Activated effector memory CD4-positive, alpha-beta T cell treated with Interleukin-2 at 50 U/mL for 16 hours (primary cell): ENCODE data around the gene ACTL7B.
"Not testable (repeated sequence)": the region's sequence is repeated elsewhere in the genome, so short reads cannot be mapped to it uniquely, and the experiment has no call there.

Source experiments
- DNase-seq: peaks from one replicate; pipeline ENCODE4 v3.0.0-alpha.2; 2020

ACTL7B gene

DNA sequence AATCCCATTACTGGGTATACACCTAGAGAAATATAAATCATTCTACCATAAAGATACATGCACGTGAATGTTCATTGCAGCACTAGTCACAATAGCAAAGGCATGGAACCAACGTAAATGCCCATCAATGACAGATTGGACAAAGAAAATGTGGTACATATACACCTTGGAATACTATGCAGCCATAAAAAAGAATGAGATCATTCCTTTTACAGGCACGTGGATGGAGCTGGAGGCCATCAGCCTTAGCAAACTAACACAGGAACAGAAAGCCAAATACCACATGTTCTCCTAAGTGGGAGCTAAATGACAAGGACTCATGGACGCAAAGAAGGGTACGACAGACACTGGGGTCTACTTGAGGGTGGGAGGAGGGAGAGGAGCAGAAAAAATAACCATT is 16.2 kb downstream of the ACTL7B start:
- DNase-seq = not testable (repeated sequence)

DNA sequence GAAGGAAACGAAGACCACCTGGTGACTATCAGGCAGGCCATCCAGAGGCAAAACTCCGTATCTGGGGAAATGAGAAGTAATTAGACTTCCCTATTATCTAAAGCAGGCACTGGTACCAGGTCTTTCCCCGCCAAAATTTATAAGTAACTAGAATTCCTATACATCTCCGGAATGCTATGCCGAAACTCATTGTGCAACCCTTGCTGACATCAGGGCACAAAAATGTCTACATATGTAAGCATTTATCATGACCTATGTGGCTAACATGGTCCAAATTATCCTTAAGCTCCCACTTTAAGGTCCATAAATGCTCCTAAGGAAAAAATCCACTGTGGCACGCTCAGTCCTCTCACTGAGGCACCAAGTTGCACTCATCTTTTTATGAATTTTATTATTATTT is 17.8 kb downstream of the ACTL7B start:
- DNase-seq = no peak

DNA sequence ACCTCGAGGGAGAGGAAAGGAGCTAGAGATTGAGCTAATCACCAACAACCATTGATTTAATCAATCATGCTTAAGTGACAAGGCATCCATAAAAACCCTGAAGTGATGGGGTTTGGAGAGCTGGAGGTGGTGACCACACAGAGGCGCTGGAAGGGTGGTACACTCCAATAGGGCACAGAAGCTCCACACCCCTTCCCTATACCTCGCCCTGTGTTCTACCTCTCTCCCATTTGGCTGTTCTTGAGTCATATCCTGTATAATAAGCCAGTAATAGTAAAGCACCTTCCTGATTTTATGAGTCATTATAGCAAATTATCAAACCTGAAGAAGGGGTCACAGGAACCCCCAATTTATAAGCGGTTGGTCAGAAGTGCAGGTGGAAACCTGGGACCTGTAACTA is 18.3 kb downstream of the ACTL7B start:
- no peak for DNase-seq

DNA sequence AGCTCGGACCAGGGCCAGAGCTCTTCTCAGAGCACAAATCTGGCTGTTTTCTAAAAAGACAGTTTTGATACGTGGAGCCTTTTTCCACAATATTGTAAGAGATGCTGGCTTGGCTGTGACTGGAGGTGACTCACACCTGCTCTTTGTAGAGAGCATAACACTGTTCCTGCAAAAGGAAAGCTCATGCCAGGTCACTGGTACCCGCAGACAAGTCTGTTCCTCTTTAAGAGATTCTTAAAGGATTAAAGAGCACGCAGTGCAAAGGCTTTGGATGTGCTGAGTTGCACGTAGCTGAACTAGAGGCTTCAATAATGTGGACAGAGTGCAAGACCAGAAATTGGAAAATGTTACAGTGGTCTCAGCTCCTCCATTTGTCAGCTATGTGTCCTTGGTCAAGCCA is 19.0 kb downstream of the ACTL7B start:
- DNase-seq = no peak

DNA sequence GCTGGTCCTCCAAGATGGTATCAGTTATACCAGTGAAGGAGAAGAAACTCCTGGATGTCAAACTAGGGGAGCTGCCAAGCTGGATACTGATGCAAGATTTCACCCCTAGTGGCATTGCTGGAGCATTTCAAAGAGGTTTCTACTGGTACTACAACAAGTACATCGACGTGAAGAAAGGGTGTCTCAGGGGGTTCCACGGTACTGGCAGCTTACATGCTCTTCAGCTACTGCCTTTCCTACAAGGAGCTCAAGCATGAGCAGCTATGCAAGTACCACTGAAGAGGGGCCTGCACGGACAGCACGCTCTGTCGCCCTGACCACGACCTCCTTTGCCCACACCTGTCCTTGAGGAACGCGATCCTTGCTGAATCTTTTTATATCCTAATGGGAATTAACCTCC is 19.5 kb downstream of the ACTL7B start:
- DNase-seq = no peak

DNA sequence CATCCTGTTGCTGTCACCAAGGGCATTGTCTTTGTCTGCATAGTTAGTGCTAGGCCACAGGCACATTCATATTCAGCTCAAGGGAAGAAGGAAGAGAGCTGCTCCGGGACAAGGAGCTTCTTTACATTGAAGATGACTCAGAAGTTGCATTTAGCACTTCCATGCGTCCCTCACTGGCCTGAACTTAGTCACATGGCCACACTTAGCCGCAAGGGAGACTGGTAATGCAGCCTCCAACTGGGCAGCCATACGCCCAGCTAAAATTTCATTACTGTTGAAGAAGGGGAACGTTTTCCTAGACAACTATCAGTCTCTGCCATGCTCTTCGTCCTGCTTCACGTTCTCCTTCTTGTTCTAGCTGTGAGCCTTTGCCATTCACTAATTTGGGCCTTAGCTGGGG is 20.0 kb downstream of the ACTL7B start:
- DNase-seq = no peak

DNA sequence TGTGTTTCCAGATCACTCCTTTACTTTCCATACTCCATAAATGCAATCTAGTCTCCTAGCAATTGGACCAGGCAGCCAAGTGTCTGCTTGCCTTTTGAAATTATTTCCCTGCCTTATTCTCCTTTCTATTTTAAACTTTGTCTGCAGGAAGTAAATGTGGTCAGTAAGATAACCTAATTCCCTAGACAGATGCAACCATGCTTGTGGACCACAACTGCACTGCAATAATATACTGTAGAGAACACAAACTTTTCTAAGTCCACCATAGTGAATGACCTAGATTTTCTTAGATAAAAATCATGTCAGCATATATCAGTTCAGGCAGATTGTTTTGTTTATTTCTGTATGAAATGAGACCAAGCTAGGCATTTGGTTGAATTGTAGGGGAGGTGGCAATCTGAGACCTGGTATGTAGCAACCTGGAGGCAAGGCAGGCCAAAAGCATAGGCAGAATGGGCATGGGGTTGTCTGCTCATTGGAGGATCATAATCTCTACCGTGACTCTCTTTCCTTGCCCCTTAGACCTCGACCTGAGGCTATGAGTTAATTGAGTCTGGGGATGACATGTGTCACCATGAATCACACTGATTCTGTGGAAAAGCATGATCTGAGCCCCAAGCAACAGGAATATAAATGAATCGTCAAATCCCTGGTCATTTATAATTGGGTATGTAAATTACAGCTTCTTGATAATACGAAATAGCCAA is 20.7 kb downstream of the ACTL7B start:
- DNase-seq = no peak

DNA sequence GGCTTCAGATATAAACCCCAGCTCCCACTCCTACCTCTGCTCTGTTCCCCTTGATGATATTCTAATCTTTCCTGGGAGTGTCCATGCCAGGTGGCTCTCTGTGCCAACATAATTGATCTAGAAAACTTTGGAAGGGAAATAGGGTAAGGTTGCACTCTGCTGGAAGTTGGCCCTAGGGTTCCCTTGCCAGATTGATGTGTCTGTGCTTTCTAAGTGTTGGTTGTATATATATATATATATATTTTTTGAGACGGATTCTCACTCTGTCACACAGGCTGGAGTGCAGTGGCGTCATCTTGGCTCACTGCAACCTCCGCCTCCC is 23.6 kb downstream of the ACTL7B start:
- no peak for DNase-seq

DNA sequence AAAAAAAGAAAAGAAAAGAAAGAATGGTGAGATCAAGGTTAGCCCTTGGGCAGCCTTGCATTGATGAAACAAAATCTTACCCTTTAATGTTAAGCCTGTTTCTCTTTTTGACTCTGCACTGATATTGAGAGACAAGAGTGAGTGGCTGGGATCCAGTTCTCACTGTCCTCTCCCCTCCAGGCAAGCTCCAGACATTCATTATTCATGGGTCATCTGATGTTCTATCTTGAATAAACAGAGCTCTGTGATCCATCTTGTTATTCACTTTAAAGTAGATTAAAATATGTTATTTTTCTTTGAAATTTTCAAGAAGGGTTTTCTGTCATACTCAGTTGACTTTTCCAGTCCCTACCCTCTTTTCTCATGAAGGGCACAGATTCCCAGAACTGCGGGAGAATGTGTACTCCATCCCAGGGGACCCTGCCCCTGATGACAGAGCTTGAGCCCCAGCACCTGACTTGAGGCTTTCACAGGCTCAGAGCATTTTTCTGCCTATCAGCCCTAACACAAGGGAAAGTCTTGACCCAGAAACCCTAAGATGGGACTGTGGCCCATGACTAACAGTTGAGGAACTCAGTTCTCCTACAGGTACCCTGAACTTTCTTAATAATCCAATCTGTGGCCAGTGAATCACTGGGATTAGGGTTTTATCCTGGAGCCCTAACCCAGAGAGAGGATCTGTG is 24.1 kb downstream of the ACTL7B start:
- DNase-seq = no peak

DNA sequence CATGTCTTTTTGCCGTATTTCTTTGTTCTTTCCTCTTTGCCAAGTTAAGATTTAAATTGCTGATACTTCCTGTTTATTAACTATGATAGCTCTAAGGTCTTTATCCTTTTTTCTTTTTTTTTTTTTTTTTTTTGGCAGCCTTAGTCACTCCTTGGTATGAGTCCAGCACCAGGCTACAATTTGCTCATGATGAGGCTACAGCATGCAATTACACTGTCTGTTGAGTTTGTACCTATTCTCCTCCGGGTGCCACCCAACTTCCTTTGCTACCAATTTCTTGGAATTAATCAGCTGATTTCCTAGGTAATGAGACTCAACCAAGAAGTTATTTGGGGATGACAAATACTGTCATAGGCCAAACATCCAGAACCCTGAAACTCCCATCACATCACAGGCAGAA is 25.5 kb downstream of the ACTL7B start:
- DNase-seq = no peak

DNA sequence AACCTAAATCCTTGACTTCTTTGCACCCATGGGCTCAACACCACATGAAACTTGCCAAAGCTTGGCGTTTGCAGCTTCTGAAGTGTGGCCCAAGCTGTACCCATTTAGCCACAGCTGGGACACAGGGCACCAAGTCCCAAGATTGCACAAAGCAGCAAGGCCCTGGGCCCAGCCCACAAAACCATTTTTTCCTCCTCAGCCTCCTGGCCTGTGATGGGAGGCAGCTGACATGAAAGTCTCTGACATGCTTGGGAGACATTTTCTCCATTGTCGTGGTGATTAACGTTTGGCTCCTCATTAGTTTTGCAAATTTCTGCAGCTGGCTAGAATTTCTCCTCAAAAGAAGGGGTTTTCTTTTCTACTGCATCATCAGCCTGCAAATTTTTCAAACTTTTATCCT is 32.0 kb downstream of the ACTL7B start:
- DNase-seq = no peak

DNA sequence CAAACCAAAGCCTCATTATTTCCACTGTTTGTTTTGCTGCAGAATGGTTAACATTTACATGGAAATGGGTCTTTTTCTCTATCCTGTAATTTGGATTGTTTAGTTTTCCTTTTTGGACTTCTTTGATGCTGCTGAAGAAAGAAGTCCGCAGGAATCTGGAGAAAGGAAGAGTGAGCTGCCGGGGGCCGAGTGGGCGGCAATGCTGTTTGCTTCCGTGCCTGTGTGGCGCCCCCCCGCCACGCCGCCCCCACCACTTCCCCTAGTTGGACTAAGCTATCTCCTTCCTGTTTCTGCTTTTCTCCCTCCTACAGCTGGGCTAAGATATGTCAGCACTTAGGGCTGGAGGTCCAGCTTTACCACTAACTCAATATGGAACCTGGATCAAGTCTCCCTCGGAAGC is 39.7 kb downstream of the ACTL7B start:
- no peak for DNase-seq

DNA sequence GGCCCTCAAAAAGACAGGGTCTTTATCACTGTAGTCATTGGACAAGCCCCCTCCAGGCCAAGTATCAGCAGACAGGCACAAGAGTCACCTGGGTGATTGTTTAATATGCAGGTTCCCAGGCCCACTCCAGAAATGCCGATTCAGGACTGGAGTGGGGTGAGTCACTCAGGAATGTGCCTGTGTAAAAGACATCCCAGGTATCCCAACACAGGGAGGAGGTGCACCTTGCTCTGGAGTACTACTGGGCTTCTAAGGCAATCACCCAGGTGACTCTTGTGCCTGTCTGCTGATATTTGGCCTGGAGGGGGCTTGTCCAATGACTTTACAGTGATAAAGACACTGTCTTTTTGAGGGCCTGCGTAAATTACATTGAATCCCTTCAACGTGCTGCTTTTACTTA is 40.6 kb downstream of the ACTL7B start:
- no peak for DNase-seq

DNA sequence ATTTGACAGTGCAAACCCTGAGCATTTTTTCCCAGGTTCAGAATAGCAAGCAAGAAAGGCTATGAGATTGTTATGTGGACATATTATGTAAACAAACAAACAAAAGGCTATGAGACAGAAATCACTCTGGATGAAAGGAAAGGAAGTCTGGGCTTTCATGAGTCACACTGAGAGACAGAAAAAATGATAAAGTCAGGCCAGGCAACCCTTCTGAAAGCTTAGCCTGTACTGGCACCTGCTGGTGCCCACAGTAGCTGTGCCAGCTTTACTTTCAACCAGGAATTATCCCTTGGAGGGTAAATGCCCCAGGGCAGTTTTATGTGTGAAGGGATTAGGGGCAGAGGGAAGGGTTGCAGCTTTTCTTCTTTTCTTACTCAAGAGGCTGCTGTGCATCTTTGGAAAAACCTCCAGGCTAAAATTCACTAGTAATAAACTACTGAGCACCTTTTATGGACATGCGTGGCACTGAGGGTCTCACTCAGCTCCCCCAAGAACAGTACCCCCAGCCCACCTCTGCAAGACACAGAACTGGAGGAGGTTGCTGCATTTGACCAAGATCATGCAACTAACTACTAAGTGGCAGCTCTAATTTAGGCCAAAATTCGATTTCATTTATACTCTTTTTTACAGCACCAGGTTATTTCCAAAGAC is 41.7 kb downstream of the ACTL7B start:
- DNase-seq = no peak

DNA sequence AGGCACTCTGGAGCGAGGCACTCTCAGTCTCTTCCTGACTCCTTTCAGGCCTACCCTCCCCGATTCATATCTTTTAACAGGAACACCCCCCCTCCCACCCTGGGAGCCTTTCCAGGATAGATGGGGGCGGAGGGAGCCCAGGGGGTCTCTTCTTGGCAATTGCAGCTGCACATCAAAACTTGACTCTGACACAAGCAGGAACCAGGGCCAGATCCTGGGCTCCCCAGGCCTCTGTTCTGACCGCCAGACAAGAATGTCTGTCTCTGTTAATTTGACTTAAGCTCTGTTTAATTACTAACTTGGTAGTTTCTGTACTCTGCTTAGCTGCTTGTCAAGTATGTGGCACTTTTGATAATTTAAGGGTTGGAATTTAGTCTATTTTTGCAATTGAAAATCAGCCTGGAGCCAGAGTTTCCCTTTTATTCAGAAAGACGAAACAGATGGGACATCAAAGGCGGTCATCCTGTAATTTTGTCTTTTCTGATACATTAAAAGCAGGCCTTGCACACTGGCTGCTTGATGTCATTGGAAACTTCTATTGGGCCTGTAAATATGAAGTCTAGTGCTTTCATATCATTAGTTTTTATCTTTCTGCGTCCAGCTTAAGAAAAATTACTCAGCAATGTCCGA is 43.3 kb downstream of the ACTL7B start:
- no peak for DNase-seq

DNA sequence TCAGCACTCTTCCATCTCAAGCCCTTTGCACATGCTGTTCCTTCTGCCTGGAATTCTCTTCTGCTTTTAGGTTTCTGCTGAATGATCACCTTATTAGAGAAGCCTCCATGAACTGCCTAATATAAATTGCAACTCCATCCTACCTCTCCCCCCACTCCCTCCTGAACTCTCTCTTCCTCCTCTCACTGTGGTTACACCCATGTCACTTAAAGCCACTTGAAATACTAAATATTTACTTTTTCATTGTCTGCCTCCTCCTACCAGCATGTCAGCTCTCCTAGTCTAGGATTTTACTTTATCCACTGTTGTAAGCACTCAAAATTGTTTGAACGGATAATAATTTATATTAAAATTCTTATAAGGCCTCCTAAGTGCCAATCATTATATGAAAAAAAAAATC is 43.8 kb downstream of the ACTL7B start:
- DNase-seq = no peak

DNA sequence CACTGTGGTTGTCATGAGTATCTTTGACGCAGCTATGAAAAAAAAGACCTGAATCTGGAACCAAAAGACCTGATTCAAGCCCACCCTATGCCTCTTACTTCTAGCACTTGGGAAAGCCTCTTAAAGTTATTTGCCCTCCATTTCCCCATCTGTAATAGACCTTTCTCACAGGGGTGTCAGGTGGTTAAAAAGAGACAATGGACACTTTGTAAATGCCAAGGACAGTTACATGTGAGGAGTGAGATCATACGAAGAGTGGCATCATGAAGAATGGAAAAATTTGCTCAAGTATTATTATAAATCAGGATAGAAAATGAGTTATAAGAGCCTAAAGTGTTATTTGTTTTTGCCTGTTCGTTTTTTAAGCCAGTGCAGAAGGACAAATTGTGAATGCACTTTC is 46.5 kb downstream of the ACTL7B start:
- no peak for DNase-seq
